HG03196 (cell line): Measurements from ENCODE around the gene TTF2.
A peak's percentile ranks its signal among the peaks of the same experiment; 100 is the strongest.

Experiments used
- ATAC-seq: cut with Tn5 transposase; IDR thresholded peaks from one replicate; pipeline ENCODE4 v1.9.1; 2021; ENCODE audit not compliant: unreplicated experiment

TTF2 gene

DNA sequence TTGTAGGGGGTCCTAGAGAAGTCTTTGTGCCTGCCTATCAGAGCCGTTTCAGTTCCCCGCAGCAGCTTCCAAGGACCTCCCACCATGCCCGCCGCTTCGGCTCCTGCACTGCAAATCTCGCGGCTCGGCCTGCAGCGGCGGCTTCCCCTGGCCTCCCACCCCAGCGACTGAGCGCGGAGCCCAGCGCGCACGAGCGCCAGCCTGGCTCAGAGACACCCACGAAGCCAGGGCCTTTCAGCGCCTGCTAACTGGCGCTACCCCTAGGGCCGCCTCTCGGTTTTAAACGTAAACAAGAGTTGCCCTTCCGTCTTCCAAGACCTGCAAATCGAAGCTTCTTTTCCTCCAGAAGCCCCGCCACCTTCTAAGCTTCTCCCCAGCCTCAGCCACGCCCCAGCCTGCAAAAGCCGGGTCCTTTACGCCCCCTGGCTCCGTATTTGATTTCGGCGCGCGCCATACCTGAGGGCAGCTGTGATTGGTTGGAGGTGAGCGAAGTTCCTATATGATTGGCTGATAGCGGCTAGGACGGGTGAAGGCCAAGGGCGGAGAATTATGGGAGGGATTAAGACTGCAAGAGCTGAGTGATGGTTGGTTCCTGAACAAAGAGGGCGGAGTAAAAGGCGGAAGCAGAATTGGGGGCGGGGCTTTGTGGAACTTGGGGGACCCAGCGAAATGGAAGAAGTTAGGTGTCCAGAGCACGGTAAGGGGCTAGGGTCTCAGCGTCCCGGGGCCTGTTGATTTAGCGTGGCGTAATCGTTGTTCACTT lies at the start of gene TTF2:
TTF2 (plus strand) TSS at position 649 of the 763 bp plus-strand sequence; CDS start at position 670, 21 bp downstream.
- peak; percentile 90 for ATAC-seq

- no peak for ATAC-seq
Measured at GRCh38 chr1:117011334-117011733, 48.8 kb upstream of the TTF2 start.

DNA sequence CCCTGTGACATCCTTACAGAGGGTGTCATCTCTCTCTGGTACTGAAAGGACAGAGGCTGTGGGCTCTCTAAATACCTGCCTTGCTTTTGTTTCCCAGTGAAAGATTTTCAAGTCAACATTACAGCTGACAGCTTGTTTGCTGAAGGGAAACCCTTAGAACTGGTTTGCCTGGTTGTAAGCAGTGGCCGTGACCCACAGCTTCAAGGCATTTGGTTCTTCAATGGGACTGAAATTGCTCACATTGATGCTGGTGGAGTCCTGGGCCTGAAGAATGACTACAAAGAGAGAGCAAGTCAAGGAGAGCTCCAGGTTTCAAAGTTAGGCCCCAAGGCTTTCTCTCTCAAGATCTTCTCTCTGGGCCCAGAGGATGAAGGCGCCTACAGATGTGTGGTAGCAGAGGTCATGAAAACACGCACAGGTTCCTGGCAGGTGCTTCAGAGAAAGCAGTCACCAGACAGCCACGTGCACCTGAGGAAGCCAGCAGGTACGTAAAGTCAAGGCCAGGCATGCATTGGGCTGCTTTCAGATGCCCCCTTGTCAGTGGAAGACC lies 46.7 kb upstream of the TTF2 start:
- ATAC-seq = no peak

DNA sequence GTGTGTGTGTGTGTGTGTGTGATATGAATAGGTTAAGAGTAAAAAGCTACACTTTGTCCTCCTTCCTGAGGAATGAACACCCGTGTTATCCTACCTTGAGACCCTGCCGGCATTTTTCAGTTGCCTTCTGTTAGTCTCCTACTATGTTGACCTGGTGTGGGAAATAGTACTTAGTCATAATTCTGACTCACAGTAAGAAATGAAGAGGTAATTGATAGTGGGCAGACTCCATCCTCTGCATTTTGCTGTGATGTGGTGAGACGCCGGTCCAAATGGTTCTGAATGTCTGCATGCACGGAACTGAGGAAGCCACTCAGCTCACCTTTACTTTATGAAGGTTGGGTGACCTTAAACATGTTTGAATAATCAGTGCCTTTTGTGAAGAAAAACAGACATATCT lies 45.9 kb upstream of the TTF2 start:
- no peak for ATAC-seq

DNA sequence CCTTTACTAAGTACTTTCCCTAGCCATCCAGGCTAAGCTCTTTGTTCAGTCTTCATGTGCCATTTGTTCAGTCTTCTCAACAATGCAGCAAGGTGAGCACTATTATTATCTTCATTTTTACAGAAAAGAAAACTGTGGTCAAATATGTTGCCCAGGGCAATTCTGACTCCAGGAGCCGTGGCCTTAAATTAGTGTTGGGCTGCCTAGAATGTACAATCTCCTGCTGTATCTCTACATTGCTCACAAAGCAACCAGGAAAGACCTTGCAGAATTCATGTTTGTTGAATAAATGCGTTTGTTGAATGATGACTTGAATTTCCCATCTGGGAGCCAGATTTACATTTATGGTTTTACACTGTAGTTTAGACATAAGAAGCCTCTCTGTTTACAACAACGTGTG lies 44.4 kb upstream of the TTF2 start:
- ATAC-seq = no peak

GRCh38 chr1:117017062-117017461 lies 43.1 kb upstream of the TTF2 start:
- ATAC-seq = no peak

DNA sequence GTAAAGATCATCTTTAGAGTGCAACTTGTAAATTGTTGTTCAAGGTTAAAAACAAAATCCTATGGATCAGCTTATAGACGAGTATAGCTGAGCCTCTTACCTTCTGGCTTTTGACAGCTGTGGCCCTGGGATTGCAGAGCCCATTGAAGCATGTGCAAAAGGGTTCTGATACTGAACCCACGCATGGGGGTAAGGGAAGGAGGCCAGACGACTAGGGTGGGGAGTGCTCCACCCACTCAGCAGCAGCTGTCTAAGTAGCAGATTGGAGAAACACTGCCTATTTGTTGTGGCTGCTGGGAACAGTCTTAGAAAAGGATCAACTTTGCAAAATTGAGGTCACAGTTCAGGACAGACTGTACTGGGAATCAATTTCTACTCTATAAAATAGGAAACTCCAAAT lies 42.5 kb upstream of the TTF2 start:
- no peak for ATAC-seq

DNA sequence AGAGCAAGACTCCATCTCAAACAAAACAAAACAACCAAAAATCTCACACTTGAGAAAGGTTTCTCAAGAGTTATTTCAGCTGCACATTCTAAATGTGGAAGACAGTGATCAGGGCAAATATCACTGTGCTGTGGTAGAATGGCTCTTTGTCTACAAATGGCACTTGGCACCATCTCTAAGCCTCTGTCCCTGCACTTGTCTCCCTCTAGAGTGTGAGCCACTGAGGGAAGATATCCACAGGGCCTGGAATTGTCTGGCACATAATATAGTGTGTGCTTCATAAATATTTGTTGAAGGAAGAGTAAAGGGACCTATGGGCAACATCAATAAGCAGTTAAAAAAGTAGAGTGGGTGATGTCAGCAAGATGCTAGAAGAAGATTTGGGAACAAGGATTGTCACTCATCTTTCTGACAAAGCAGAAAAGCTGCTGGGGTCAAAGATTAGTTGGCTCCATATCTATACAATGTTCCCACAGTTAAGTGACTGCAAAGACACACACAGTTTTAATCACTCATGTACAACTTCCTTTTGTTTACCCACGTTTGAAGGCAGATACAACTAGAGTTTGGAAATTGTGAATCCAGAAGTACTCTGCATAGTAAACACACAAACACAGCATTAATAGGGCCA lies 39.5 kb upstream of the TTF2 start:
- ATAC-seq = no peak

DNA sequence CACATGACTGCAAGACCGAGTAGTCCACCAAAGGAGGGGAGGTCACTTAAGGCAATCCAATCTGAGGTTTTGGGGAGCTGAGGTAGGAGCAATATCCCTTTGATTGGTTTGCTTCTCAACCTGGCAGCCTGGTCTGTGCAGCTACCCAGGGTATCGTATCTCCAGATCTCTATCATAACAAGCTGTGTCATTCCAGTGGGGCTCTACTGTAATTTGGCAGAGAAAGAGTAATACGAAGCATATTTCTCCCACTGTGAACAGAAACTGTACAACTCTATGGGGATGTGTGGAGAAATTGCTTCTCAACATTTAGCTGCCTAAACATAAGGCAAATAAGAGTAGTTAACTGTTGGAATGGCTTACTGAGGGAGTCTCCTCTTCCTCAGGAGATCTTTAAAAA lies 38.0 kb upstream of the TTF2 start:
- no peak for ATAC-seq

DNA sequence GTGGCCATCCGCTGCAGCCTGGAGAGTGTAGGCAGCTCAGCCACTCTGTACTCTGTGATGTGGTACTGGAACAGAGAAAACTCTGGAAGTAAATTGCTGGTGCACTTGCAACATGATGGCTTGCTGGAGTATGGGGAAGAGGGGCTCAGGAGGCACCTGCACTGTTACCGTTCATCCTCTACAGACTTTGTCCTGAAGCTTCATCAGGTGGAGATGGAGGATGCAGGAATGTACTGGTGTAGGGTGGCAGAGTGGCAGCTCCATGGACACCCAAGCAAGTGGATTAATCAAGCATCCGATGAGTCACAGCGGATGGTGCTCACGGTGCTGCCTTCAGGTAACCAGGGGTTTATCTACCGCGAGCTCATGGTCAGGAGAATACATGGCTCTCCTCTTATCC lies 34.6 kb upstream of the TTF2 start:
- ATAC-seq = no peak

DNA sequence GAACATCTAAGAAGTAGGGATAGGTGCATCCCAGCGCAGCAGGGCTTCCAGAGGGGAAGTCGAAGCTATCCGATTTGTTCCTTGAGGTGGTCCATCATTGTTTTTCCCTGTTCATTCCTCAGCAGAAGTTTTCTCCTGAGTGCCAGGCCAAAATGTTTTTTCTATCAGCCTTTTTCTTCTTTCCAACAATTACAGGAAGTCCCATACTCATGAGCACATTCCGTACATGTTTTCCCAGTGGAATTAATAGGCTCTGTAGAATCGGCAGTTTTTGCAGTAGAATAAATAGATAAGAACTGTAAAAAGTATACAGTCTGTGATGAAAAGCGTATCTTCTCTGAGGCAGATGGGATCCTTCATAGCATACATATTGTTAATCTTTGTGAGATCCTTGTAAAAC lies 33.8 kb upstream of the TTF2 start:
- no peak for ATAC-seq

DNA sequence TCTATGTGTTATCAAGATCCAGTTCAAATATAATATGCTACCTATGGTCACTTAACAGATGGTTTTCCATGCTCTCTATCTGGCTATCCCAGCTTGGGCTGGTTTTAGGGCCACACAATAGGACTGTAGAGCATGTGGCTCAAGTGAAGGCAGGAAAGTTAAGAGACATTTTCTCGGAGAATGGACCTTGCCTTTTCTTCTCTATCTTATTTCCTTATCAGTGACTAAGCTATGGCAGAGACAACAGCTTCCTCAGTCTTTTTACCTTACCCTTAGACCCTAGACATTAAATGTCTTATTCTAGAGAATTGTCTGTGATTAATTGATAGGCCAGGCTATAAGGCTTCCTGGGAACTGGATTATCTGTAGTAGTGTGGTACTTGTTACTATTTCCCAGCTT lies 30.4 kb upstream of the TTF2 start:
- no peak for ATAC-seq

GRCh38 chr1:117030271-117030877 lies 29.8 kb upstream of the TTF2 start:
- no peak for ATAC-seq

GRCh38 chr1:117032266-117032665 lies 27.9 kb upstream of the TTF2 start:
- no peak for ATAC-seq

GRCh38 chr1:117032681-117033539 lies 27.2 kb upstream of the TTF2 start:
- no peak for ATAC-seq

DNA sequence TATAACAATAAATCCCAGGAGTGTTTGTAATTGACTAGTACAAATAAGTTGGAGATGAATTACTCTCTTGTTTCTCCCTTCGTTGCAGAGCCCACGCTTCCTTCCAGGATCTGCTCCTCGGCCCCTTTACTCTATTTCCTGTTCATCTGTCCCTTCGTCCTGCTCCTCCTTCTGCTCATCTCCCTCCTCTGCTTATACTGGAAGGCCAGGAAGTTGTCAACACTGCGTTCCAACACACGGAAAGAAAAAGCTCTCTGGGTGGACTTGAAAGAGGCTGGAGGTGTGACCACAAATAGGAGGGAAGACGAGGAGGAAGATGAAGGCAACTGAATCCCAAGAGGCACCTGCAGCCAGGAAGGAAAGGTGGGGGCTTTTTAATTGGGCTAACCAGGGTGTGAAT lies 26.4 kb upstream of the TTF2 start:
- ATAC-seq = no peak

DNA sequence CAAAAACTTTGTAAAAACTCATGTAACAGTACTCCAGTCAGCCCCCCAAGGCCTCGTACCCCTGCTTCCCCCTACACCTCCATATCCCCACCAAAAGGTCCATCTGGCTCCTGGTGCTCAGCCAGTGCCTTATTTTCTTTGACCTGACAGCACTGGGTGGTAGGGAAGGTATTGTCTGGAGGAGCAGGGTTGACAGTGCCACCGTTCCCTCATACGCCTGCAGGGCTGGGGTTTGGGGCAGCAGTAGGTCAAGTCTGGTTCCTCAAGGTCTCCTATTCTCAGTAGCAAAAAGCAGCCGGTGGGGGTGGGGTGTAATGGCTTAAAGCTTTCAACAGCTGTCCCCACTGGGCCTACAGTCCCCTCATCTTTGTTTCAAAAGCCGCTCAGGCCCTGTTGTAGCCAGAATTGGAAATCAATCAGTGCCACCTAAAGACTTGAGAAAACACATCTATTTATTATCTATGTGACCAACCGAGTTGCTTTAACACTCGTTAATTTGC lies 25.3 kb upstream of the TTF2 start:
- no peak for ATAC-seq

GRCh38 chr1:117036018-117036461 lies 24.1 kb upstream of the TTF2 start:
- ATAC-seq = no peak

DNA sequence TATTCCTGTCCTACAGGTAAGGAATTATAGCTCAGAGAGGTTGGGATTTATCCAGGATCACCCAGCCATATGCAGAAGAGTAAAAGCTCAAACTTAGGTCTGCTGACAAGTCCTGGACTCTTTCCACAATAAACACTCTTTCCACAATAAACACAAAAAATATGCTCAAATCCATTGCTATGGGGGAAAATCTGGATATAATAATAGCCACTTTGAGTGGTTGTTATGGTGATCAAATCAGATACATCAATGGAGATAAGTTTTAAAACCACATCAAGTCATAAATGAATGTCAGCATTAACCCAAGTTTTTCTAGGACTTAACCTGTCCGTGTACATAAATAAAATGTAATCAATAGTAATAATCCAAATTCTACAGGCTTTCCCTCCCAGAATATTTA lies 22.3 kb upstream of the TTF2 start:
- no peak for ATAC-seq

DNA sequence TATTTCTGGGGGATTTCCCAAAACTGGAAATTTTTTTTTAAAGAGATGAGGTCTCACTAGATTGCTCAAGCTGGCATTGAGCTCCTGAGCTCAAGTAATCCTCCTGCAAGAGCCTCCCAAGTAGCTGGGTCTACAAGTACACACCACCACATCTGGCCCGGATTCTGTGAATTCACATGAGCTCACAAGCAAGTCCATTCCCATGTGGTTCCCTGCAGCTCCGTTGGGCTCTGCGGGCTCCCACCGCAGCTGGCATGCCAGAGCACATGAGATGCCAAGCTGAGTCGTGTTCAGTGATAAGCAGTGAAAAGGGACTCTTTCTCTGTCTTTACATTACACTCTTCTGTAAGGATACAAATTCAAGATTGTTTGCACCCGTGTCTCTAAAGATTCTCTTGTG lies 21.9 kb upstream of the TTF2 start:
- ATAC-seq = no peak

GRCh38 chr1:117044217-117044616 lies 15.9 kb upstream of the TTF2 start:
- no peak for ATAC-seq
